Hepatocyte (in vitro differentiated cells): ENCODE results near the gene PHF12.

Experiments used
- EZH2 ChIP-seq: fragments of 200-600 bp; sonication (generic); IDR thresholded peaks from 2 replicates; pipeline ENCODE4 v1.6.1; 2016; ENCODE audit warnings: antibody characterized with exemption, mild to moderate bottlenecking, borderline replicate concordance
- EZH2phosphoT487 ChIP-seq: fragments of 200-600 bp; sonication (generic); IDR thresholded peaks from one replicate; pipeline ENCODE4 v1.6.1; 2018; ENCODE audit warnings: antibody characterized with exemption, mild to moderate bottlenecking, low read depth, moderate library complexity; ENCODE audit not compliant: unreplicated experiment, severe bottlenecking
- TF ChIP-seq, protein P1 (sequence below): fragments of 200-600 bp; sonication (generic); IDR thresholded peaks from 2 replicates; pipeline ENCODE4 v1.5.1; 2016; ENCODE audit warnings: antibody characterized with exemption, mild to moderate bottlenecking; ENCODE audit not compliant: poor library complexity

DNA sequence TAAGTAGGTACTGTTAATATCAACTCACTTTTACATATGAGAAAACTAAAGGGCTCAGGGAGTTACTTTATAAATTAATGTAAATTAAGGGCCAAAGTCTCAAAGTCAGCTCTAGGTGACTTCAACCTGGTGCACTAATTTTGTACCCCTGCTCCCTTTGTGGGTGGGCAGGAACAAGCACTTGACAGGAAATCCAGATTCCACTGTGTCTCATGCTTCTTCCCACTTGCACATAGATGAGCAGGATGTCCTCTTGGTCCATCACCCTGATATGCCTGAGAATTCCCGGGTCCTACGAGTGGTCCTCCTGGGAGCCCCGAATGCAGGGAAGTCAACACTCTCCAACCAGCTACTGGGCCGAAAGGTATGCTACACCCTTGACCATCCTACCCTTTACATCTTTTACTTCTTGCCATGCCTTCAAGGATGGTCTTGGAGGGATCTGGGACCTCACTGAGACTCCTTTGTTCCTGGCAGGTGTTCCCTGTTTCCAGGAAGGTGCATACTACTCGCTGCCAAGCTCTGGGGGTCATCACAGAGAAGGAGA is 95.2 kb downstream of the PHF12 start:
- TF ChIP-seq EZH2phosphoT487 = no peak
- TF ChIP-seq, protein P1, sequence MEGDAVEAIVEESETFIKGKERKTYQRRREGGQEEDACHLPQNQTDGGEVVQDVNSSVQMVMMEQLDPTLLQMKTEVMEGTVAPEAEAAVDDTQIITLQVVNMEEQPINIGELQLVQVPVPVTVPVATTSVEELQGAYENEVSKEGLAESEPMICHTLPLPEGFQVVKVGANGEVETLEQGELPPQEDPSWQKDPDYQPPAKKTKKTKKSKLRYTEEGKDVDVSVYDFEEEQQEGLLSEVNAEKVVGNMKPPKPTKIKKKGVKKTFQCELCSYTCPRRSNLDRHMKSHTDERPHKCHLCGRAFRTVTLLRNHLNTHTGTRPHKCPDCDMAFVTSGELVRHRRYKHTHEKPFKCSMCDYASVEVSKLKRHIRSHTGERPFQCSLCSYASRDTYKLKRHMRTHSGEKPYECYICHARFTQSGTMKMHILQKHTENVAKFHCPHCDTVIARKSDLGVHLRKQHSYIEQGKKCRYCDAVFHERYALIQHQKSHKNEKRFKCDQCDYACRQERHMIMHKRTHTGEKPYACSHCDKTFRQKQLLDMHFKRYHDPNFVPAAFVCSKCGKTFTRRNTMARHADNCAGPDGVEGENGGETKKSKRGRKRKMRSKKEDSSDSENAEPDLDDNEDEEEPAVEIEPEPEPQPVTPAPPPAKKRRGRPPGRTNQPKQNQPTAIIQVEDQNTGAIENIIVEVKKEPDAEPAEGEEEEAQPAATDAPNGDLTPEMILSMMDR = no peak
- no peak for TF ChIP-seq EZH2
